HepG2 (cell line): ENCODE results near the gene GRID1. TPM values are rescaled to one million over a fixed set of nuclear protein-coding genes. Genes with fewer than 3 reads are reported as not detected.

Experiments used
- CREB1 ChIP-seq, 2 experiments: fragments of 450-650 bp in 1 of 2; IDR thresholded peaks; 2 replicates each; pipeline ENCODE4 v1.6.1; 2016 to 2017; ENCODE audit warnings: control low read depth in 1 of 2, mild to moderate bottlenecking in 1 of 2, missing compliant biosample characterization in 1 of 2, missing genetic modification characterization in 1 of 2
- MEIS2 ChIP-seq: sonication (generic); formaldehyde crosslinking; IDR thresholded peaks from 2 replicates; pipeline ENCODE4 v1.9.0; 2021; ENCODE audit warnings: mild to moderate bottlenecking, missing genetic modification reagents
- PAF1 ChIP-seq: IDR thresholded peaks from 2 replicates; pipeline ENCODE4 v1.6.1; 2016; ENCODE audit warnings: missing genetic modification reagents, missing compliant biosample characterization
- ZFP1 ChIP-seq: IDR thresholded peaks from 2 replicates; pipeline ENCODE4 v1.6.1; 2016
- ZNF556 ChIP-seq: sonication (generic); formaldehyde crosslinking; IDR thresholded peaks from 2 replicates; pipeline ENCODE4 v1.4.0; 2020; ENCODE audit warnings: mild to moderate bottlenecking, missing genetic modification reagents, borderline replicate concordance
- polyA plus RNA-seq, 8 experiments: library from polyadenylated mRNA; depleted of rRNA in 3 of 8; stranded (reverse) in 7 of 8; unstranded in 1 of 8; fragments of >200 nt; fragmentation: Illumina TruSeq in 4 of 8; extraction: Trizol in 4 of 8; gene quantifications; 2 replicates each; pipeline versions ENCODE4 v1.2.1 to v1.2.3, GENCODE V29; 2011 to 2016; ENCODE audit warnings: low read depth in 4 of 8, missing spikeins in 1 of 8, mixed read lengths in 1 of 8; ENCODE audit not compliant: insufficient read depth in 1 of 8
- total RNA-seq, 5 experiments: library from RNA; depleted of rRNA; stranded (reverse); fragments of >200 nt; fragmentation: Illumina TruSeq; extraction: Trizol; gene quantifications; 2 replicates each; pipeline ENCODE4 v1.2.3, GENCODE V29; 2016; ENCODE audit warnings: low read depth in 1 of 5
- TF ChIP-seq, protein P1 (sequence below): sonication (generic); formaldehyde crosslinking; IDR thresholded peaks from 2 replicates; pipeline ENCODE4 v1.4.0; 2020; ENCODE audit warnings: missing genetic modification reagents
- TF ChIP-seq, protein P2 (sequence below): IDR thresholded peaks from 2 replicates; pipeline ENCODE4 v1.6.1; 2016; ENCODE audit warnings: mild to moderate bottlenecking
- TF ChIP-seq, protein P3 (sequence below): sonication (generic); formaldehyde crosslinking; IDR thresholded peaks from 2 replicates; pipeline ENCODE4 v1.4.0; 2020; ENCODE audit warnings: mild to moderate bottlenecking, missing genetic modification reagents, borderline replicate concordance

The GRID1 gene
- total and polyA plus RNA-seq, 2 of the 13 experiments (the other 11 are each of a cell fraction or from before 2014, with no cell fraction given) = 0.05 TPM; not detected in 1

DNA sequence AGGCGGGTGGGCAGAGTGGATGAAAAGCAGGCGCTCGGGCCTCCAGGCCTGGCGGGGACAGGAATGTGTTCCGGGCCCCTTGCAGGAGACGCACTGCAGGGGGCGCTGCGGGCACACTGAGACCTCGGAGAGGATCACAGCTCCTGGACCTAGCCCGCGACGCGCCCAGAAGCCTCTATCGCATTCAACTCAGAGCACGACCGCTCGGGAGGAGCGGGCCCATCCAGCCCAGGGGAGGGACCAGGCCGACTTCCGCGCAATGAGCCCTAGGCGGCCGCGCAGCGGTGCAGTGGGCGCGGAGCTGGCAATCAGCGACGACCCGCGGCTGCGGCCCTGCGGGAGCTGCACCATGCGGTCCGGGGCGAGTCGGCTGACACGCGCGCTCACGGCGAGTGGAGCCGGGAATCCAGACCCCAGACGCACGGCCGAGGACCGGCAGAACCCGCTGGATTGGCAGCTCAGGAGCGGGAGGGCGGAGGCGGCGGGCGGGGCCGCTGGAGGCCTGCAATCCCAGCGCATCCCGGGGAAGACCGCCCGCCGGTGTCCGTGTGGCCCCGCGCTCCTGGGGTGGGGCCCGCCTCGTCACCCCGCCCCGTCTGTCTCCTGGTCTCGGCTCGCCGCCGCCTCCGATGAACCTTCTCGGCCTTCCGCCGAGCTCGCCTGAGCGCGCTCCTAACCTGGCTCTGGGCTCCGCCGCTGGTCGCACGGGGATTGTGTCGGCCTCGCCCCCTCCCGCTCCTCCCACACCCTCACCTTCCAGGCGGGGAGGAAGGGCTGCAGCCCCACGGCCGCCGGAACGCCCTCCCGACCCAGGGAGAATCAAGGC is 33.5 kb upstream of the GRID1 start (continued):
- TF ChIP-seq, protein P1, sequence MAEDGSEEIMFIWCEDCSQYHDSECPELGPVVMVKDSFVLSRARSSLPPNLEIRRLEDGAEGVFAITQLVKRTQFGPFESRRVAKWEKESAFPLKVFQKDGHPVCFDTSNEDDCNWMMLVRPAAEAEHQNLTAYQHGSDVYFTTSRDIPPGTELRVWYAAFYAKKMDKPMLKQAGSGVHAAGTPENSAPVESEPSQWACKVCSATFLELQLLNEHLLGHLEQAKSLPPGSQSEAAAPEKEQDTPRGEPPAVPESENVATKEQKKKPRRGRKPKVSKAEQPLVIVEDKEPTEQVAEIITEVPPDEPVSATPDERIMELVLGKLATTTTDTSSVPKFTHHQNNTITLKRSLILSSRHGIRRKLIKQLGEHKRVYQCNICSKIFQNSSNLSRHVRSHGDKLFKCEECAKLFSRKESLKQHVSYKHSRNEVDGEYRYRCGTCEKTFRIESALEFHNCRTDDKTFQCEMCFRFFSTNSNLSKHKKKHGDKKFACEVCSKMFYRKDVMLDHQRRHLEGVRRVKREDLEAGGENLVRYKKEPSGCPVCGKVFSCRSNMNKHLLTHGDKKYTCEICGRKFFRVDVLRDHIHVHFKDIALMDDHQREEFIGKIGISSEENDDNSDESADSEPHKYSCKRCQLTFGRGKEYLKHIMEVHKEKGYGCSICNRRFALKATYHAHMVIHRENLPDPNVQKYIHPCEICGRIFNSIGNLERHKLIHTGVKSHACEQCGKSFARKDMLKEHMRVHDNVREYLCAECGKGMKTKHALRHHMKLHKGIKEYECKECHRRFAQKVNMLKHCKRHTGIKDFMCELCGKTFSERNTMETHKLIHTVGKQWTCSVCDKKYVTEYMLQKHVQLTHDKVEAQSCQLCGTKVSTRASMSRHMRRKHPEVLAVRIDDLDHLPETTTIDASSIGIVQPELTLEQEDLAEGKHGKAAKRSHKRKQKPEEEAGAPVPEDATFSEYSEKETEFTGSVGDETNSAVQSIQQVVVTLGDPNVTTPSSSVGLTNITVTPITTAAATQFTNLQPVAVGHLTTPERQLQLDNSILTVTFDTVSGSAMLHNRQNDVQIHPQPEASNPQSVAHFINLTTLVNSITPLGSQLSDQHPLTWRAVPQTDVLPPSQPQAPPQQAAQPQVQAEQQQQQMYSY (CRISPR knock-in tag) = no peak; the same call in 1 of the 2 replicates
- TF ChIP-seq MEIS2 (CRISPR knock-in tag) (peak; percentile 83; the same call in 1 of the 2 replicates), CREB1 (IDR thresholded peaks at IDR 0.05) (no peak), CREB1 (CRISPR knock-in tag; IDR thresholded peaks at IDR 0.05) (no peak), PAF1 (no peak), ZNF556 (CRISPR knock-in tag) (peak; percentile 49), ZFP1 (CRISPR knock-in tag) (no peak)
- TF ChIP-seq, protein P2, sequence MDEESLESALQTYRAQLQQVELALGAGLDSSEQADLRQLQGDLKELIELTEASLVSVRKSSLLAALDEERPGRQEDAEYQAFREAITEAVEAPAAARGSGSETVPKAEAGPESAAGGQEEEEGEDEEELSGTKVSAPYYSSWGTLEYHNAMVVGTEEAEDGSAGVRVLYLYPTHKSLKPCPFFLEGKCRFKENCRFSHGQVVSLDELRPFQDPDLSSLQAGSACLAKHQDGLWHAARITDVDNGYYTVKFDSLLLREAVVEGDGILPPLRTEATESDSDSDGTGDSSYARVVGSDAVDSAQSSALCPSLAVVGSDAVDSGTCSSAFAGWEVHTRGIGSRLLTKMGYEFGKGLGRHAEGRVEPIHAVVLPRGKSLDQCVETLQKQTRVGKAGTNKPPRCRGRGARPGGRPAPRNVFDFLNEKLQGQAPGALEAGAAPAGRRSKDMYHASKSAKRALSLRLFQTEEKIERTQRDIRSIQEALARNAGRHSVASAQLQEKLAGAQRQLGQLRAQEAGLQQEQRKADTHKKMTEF (CRISPR knock-in tag) = peak; percentile 97
- TF ChIP-seq, protein P3, sequence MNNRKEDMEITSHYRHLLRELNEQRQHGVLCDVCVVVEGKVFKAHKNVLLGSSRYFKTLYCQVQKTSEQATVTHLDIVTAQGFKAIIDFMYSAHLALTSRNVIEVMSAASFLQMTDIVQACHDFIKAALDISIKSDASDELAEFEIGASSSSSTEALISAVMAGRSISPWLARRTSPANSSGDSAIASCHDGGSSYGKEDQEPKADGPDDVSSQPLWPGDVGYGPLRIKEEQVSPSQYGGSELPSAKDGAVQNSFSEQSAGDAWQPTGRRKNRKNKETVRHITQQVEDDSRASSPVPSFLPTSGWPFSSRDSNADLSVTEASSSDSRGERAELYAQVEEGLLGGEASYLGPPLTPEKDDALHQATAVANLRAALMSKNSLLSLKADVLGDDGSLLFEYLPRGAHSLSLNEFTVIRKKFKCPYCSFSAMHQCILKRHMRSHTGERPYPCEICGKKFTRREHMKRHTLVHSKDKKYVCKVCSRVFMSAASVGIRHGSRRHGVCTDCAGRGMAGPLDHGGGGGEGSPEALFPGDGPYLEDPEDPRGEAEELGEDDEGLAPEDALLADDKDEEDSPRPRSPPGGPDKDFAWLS (CRISPR knock-in tag) = peak; percentile 7; the same call in 1 of the 2 replicates
